OCI-LY3 (cell line): ENCODE measurements around the gene SGCE.

ENCODE experiments used
- H2AFZ ChIP-seq: fragments of 200-600, 300-600 bp; shearing (Covaris generic); 2 replicates; pipeline ENCODE4 v1.6.0; 2014; ENCODE audit warnings: antibody characterized with exemption, low read depth, low read length
- H3K27ac ChIP-seq: fragments of 200-600, 300-600 bp; sonication (generic); 2 replicates; pipeline ENCODE4 v1.5.1; 2014; ENCODE audit warnings: mild to moderate bottlenecking, low read length, moderate library complexity, mixed read lengths
- H3K27me3 ChIP-seq: fragments of 200-600, 300-600 bp; sonication (generic); 2 replicates; pipeline ENCODE4 v1.6.1; 2014; ENCODE audit warnings: low read depth, low read length, mixed read lengths
- H3K36me3 ChIP-seq: fragments of 200-600, 300-600 bp; sonication (generic); replicated peaks from 2 replicates; pipeline ENCODE3; 2014; ENCODE audit warnings: low read depth, low read length, mixed read lengths
- H3K4me1 ChIP-seq: fragments of 300-600, 200-600 bp; sonication (generic); 2 replicates; pipeline ENCODE4 v1.6.1; 2014; ENCODE audit warnings: low read length, mixed read lengths
- H3K4me2 ChIP-seq: fragments of 200-600, 300-600 bp; sonication (generic); 2 replicates; pipeline ENCODE4 v1.6.1; 2014; ENCODE audit warnings: low read length, mixed read lengths
- H3K4me3 ChIP-seq: fragments of 300-600, 200-600 bp; sonication (generic); 2 replicates; pipeline ENCODE4 v1.5.1; 2014; ENCODE audit warnings: antibody characterized with exemption, mild to moderate bottlenecking, low read length, moderate library complexity
- H3K79me2 ChIP-seq: fragments of 300-600, 200-600 bp; shearing (Covaris generic); 2 replicates; pipeline ENCODE4 v1.6.1; 2014; ENCODE audit warnings: mild to moderate bottlenecking, low read length, mixed read lengths
- H3K9ac ChIP-seq: fragments of 300-600, 200-600 bp; shearing (Covaris generic); 2 replicates; pipeline ENCODE4 v1.6.0; 2014; ENCODE audit warnings: mild to moderate bottlenecking, low read length, moderate library complexity
- H3K9me3 ChIP-seq: fragments of 200-600, 300-600 bp; shearing (Covaris generic); 2 replicates; pipeline ENCODE4 v1.6.1; 2014; ENCODE audit warnings: low read length, mixed read lengths; ENCODE audit not compliant: insufficient read depth
- H4K20me1 ChIP-seq: fragments of 200-600, 300-600 bp; sonication (generic); 2 replicates; pipeline ENCODE4 v1.6.1; 2016; ENCODE audit warnings: low read length, mixed read lengths; ENCODE audit not compliant: insufficient read depth
- CTCF ChIP-seq: fragments of 200-600, 300-600 bp; sonication (generic); IDR thresholded peaks from 2 replicates; pipeline ENCODE4 v1.5.1; 2014; ENCODE audit warnings: antibody characterized with exemption, low read length, low read depth
- EZH2phosphoT487 ChIP-seq: fragments of 200-600 bp; shearing (Covaris generic); IDR thresholded peaks from 2 replicates; pipeline ENCODE4 v1.6.1; 2018; ENCODE audit warnings: antibody characterized with exemption, mixed run types, low read depth

Gene SGCE

GRCh38 chr7:94635687-94636086 is 20.2 kb downstream of the SGCE start:
- Histone ChIP-seq H2AFZ (no peak overlapping the region), H3K4me1 (peaks cover 38% of the 10 kb centered on the region), H3K9ac (no peak overlapping the region), H4K20me1 (no peaks in the 10 kb centered on the region), H3K4me3 (no peak overlapping the region), H3K27me3 (no peaks in the 10 kb centered on the region), H3K9me3 (no peaks in the 10 kb centered on the region), H3K79me2 (no peaks in the 10 kb centered on the region), H3K27ac (no peak overlapping the region), H3K36me3 (no peaks in the 10 kb centered on the region), H3K4me2 (peak overlapping the region; percentile 25; the same call in 1 of the 2 replicates)
- TF ChIP-seq CTCF (no peak), EZH2phosphoT487 (no peak)

GRCh38 chr7:94634502-94634901 is 21.4 kb downstream of the SGCE start:
- H3K4me1 ChIP-seq: peaks cover 45% of the 10 kb centered on the region
- no peak overlapping the region for H3K4me2 ChIP-seq
- H3K27ac ChIP-seq: no peak overlapping the region
- no peak overlapping the region for H2AFZ ChIP-seq
- TF ChIP-seq EZH2phosphoT487: no peak
- H3K36me3 ChIP-seq: no peaks in the 10 kb centered on the region
- H3K27me3 ChIP-seq: no peaks in the 10 kb centered on the region
- no peaks in the 10 kb centered on the region for H4K20me1 ChIP-seq
- H3K79me2 ChIP-seq: no peaks in the 10 kb centered on the region
- H3K9me3 ChIP-seq: no peaks in the 10 kb centered on the region
- H3K4me3 ChIP-seq: no peak overlapping the region
- H3K9ac ChIP-seq: no peak overlapping the region

DNA sequence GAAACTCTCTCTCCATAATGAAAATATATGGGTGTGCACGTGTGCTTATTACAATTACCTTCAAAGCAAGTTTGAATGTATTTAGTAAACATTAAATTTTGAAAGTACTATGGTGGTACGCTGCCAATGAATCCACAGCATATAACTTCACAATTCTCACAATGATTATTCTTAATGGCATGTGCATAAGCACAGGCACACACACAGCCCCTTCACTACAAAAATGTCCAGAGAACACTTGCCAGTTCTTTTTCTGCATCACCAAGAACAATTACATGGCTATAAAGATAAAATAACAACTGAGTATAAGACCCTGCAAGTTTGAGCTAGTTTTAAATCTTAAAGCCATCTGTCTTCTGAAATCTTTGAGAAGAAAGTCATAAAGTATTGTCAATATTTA is 22.2 kb downstream of the SGCE start:
- Histone ChIP-seq H3K4me3 (no peak overlapping the region), H3K27me3 (no peaks in the 10 kb centered on the region), H3K9me3 (no peaks in the 10 kb centered on the region), H4K20me1 (no peaks in the 10 kb centered on the region), H3K9ac (no peak overlapping the region), H3K36me3 (no peaks in the 10 kb centered on the region), H3K79me2 (no peaks in the 10 kb centered on the region), H3K27ac (no peak overlapping the region), H2AFZ (no peak overlapping the region), H3K4me1 (peaks cover 45% of the 10 kb centered on the region), H3K4me2 (no peak overlapping the region)
- TF ChIP-seq EZH2phosphoT487: no peak
- no peak for TF ChIP-seq CTCF

GRCh38 chr7:94633014-94633341 is 23.0 kb downstream of the SGCE start:
- no peak overlapping the region for H3K27ac ChIP-seq
- TF ChIP-seq CTCF: no peak
- TF ChIP-seq EZH2phosphoT487: no peak
- H3K27me3 ChIP-seq: no peaks in the 10 kb centered on the region
- no peak overlapping the region for H2AFZ ChIP-seq
- peaks cover 45% of the 10 kb centered on the region for H3K4me1 ChIP-seq
- no peak overlapping the region for H3K9ac ChIP-seq
- no peaks in the 10 kb centered on the region for H3K79me2 ChIP-seq
- H3K4me2 ChIP-seq: no peak overlapping the region
- no peak overlapping the region for H3K4me3 ChIP-seq
- no peaks in the 10 kb centered on the region for H4K20me1 ChIP-seq
- no peaks in the 10 kb centered on the region for H3K36me3 ChIP-seq
- H3K9me3 ChIP-seq: no peaks in the 10 kb centered on the region
